Astrocyte (in vitro differentiated cells and primary cell): ENCODE data around the gene PCED1B. TPM values are rescaled to one million over a fixed set of nuclear protein-coding genes. Genes with fewer than 3 reads are reported as not detected.
"Not testable (repeated sequence)": the region's sequence is repeated elsewhere in the genome, so short reads cannot be mapped to it uniquely, and the experiment has no call there.

ENCODE experiments used
- DNase-seq: peaks from one replicate; pipeline ENCODE4 v3.0.0-alpha.2; 2010; ENCODE audit warnings: low read depth
- FAIRE-seq: peaks from 2 replicates; lab custom pipeline; 2011; peaks lifted over from hg19 to GRCh38; lab: Jason Lieb, UNC
- H2AFZ ChIP-seq: 2 replicates; pipeline ENCODE4 v1.6.0; 2012; ENCODE audit warnings: low read depth, low read length, inconsistent platforms
- H3K27ac ChIP-seq: 2 replicates; pipeline ENCODE4 v1.5.1; 2011; ENCODE audit warnings: low read depth, low read length, inconsistent platforms
- H3K27me3 ChIP-seq: 2 replicates; pipeline ENCODE4 v1.6.0; 2011; ENCODE audit warnings: low read length, inconsistent platforms; ENCODE audit not compliant: insufficient read depth
- H3K36me3 ChIP-seq: 2 replicates; pipeline ENCODE4 v1.5.1; 2011; ENCODE audit warnings: low read length, inconsistent platforms; ENCODE audit not compliant: insufficient read depth
- H3K4me1 ChIP-seq: 2 replicates; pipeline ENCODE4 v1.5.1; 2011; ENCODE audit warnings: low read length, inconsistent platforms; ENCODE audit not compliant: insufficient read depth
- H3K4me2 ChIP-seq: 2 replicates; pipeline ENCODE4 v1.6.0; 2012; ENCODE audit warnings: low read length, inconsistent platforms
- H3K4me3 ChIP-seq: 2 replicates; pipeline ENCODE4 v1.5.1; 2011; ENCODE audit warnings: low read depth, mild to moderate bottlenecking, low read length, inconsistent platforms; ENCODE audit not compliant: insufficient read depth
- H3K79me2 ChIP-seq: 2 replicates; pipeline ENCODE4 v1.6.0; 2012; ENCODE audit warnings: mild to moderate bottlenecking, low read length, inconsistent platforms; ENCODE audit not compliant: insufficient read depth
- H3K9ac ChIP-seq: 2 replicates; pipeline ENCODE4 v1.6.0; 2012; ENCODE audit warnings: mild to moderate bottlenecking, low read length, inconsistent platforms
- H3K9me3 ChIP-seq: 2 replicates; pipeline ENCODE4 v1.5.1; 2012; ENCODE audit warnings: low read depth, mild to moderate bottlenecking, low read length, inconsistent platforms; ENCODE audit not compliant: insufficient read depth
- H4K20me1 ChIP-seq: 2 replicates; pipeline ENCODE4 v1.6.0; 2012; ENCODE audit warnings: low read length, inconsistent platforms; ENCODE audit not compliant: insufficient read depth
- H3K27ac Mint-ChIP-seq: one replicate; pipeline ENCODE4 v1.8.0; 2021; ENCODE audit warnings: mild to moderate bottlenecking, mixed read lengths; ENCODE audit not compliant: unreplicated experiment
- H3K27me3 Mint-ChIP-seq: one replicate; pipeline ENCODE4 v1.8.0; 2021; ENCODE audit warnings: low read depth, mixed read lengths; ENCODE audit not compliant: unreplicated experiment
- H3K36me3 Mint-ChIP-seq: one replicate; pipeline ENCODE4 v1.8.0; 2021; ENCODE audit warnings: low read depth, mixed read lengths; ENCODE audit not compliant: unreplicated experiment
- H3K4me1 Mint-ChIP-seq: one replicate; pipeline ENCODE4 v1.8.0; 2021; ENCODE audit warnings: low read depth, mixed read lengths; ENCODE audit not compliant: unreplicated experiment
- H3K4me3 Mint-ChIP-seq: one replicate; pipeline ENCODE4 v1.8.0; 2021; ENCODE audit warnings: mild to moderate bottlenecking, moderate library complexity, mixed read lengths; ENCODE audit not compliant: unreplicated experiment
- H3K9me3 Mint-ChIP-seq: one replicate; pipeline ENCODE4 v1.8.0; 2021; ENCODE audit warnings: mild to moderate bottlenecking, mixed read lengths; ENCODE audit not compliant: unreplicated experiment
- EZH2 ChIP-seq: IDR thresholded peaks from 2 replicates; pipeline ENCODE4 v1.6.1; 2012; ENCODE audit warnings: mild to moderate bottlenecking, low read length, inconsistent platforms; ENCODE audit not compliant: insufficient read depth
- total RNA-seq: library from RNA; stranded (reverse); gene quantifications from 2 replicates; pipeline ENCODE4 v1.2.1, GENCODE V29; 2021
- TF ChIP-seq, protein P1 (sequence below): IDR thresholded peaks from 2 replicates; pipeline ENCODE4 v1.5.1; 2011; ENCODE audit warnings: low read depth, mild to moderate bottlenecking, inconsistent platforms, low read length, moderate library complexity; ENCODE audit not compliant: insufficient read depth

PCED1B gene
- total RNA-seq, 1 donor from 2014 or later: 1.8 TPM

DNA sequence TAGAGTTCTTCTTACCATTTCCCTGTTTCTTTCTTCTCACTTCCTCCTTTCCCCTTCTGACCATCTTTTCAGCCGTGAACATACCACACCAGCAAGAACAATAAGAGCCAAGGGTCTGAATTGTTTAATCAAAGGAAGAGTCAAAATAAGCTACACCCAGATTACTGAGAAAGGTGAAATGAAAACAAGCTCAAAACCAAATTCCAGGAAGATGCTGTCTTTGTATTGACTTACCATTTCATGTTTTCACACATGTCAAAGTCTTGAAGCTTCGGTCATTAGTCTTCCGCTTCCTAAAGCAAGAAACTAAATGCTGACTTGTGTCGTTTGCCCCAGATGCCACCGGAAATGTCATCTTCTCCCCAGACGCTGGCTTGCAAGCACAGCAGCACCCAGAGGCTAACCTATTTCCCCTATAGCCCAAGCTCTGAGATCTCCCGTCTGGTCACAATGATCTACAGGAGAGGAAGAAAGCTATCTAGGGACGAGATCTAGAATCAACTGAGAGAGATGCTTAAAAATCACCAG is 136.8 kb downstream of the PCED1B start:
- Histone ChIP-seq H3K27me3 (no peaks in the 10 kb centered on the region), H3K9ac (no peak overlapping the region), H3K4me1 (peaks cover 5% of the 10 kb centered on the region), H3K36me3 (no peaks in the 10 kb centered on the region), H3K4me3 (no peak overlapping the region), H3K79me2 (no peaks in the 10 kb centered on the region), H3K27ac (no peak overlapping the region), H4K20me1 (no peaks in the 10 kb centered on the region), H2AFZ (no peak overlapping the region), H3K9me3 (no peaks in the 10 kb centered on the region), H3K4me2 (no peak overlapping the region)
- FAIRE-seq (no peak), DNase-seq (no peak)
- peaks cover 9% of the 10 kb centered on the region for H3K4me1 Mint-ChIP-seq
- no peaks in the 10 kb centered on the region for H3K27me3 Mint-ChIP-seq
- H3K27ac Mint-ChIP-seq: no peak overlapping the region
- no peaks in the 10 kb centered on the region for H3K36me3 Mint-ChIP-seq
- no peaks in the 10 kb centered on the region for H3K9me3 Mint-ChIP-seq
- H3K4me3 Mint-ChIP-seq: no peak overlapping the region
- TF ChIP-seq EZH2: no peak
- TF ChIP-seq, protein P1, sequence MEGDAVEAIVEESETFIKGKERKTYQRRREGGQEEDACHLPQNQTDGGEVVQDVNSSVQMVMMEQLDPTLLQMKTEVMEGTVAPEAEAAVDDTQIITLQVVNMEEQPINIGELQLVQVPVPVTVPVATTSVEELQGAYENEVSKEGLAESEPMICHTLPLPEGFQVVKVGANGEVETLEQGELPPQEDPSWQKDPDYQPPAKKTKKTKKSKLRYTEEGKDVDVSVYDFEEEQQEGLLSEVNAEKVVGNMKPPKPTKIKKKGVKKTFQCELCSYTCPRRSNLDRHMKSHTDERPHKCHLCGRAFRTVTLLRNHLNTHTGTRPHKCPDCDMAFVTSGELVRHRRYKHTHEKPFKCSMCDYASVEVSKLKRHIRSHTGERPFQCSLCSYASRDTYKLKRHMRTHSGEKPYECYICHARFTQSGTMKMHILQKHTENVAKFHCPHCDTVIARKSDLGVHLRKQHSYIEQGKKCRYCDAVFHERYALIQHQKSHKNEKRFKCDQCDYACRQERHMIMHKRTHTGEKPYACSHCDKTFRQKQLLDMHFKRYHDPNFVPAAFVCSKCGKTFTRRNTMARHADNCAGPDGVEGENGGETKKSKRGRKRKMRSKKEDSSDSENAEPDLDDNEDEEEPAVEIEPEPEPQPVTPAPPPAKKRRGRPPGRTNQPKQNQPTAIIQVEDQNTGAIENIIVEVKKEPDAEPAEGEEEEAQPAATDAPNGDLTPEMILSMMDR: no peak

- H3K4me1 Mint-ChIP-seq, H2AFZ ChIP-seq, H3K9ac ChIP-seq, H3K9me3 Mint-ChIP-seq, H3K4me2 ChIP-seq, H3K4me3 ChIP-seq, H3K4me1 ChIP-seq, H3K27ac ChIP-seq, DNase-seq, H3K9me3 ChIP-seq, H4K20me1 ChIP-seq, H3K79me2 ChIP-seq, H3K4me3 Mint-ChIP-seq, H3K27ac Mint-ChIP-seq, H3K27me3 ChIP-seq, H3K27me3 Mint-ChIP-seq, H3K36me3 ChIP-seq, H3K36me3 Mint-ChIP-seq, FAIRE-seq: not testable (repeated sequence)
Observed at GRCh38 chr12:47217595-47217869, 138.1 kb downstream of the PCED1B start.

DNA sequence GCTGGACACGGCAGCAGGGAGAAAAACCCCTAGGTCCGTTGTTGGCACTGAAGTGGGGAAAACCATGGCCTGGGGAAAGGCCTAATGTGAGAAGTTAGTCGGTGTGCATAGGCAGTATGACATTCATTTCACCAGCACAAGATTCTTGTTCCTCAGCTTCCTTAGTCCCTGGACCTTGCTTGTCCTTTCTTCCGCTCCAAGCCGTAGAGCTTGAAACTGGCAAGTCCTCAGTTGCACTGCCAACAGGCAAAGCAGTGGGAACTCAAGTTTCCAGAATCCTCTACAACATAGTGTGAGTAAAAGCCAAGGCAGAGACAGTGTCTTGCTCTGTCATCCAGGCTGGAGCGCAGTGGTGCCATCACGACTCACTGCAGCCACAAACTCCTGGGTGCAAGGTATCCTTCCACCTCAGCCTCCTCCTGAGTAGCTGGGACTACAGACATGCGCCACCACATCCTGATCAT is 138.8 kb downstream of the PCED1B start:
- Mint-ChIP-seq H3K4me1 (peaks cover 13% of the 10 kb centered on the region), H3K27me3 (no peaks in the 10 kb centered on the region), H3K9me3 (no peaks in the 10 kb centered on the region), H3K27ac (no peak overlapping the region), H3K36me3 (no peaks in the 10 kb centered on the region), H3K4me3 (no peak overlapping the region)
- FAIRE-seq (no peak), DNase-seq (no peak)
- H3K36me3 ChIP-seq: no peaks in the 10 kb centered on the region
- TF ChIP-seq EZH2: no peak
- TF ChIP-seq, protein P1: no peak
- no peak overlapping the region for H3K9ac ChIP-seq
- H3K27me3 ChIP-seq: no peaks in the 10 kb centered on the region
- no peaks in the 10 kb centered on the region for H4K20me1 ChIP-seq
- H3K4me3 ChIP-seq: no peak overlapping the region
- H2AFZ ChIP-seq: no peak overlapping the region
- H3K27ac ChIP-seq: no peak overlapping the region
- no peak overlapping the region for H3K4me2 ChIP-seq
- H3K79me2 ChIP-seq: no peaks in the 10 kb centered on the region
- peaks cover 9% of the 10 kb centered on the region for H3K4me1 ChIP-seq
- no peaks in the 10 kb centered on the region for H3K9me3 ChIP-seq
